Right cardiac atrium (tissue), 5 donors: Measurements from ENCODE around the gene SPTSSB. TPM values are rescaled to one million over a fixed set of nuclear protein-coding genes. Genes with fewer than 3 reads are reported as not detected.

Source experiments
- ATAC-seq, 2 donors: fragments of 200-7000 bp; cut with Tn5 transposase; one replicate each; pipeline versions ENCODE4 v1.8.0 to v1.9.1; 2020; ENCODE audit warnings: moderate library complexity in 2 of 2, mild to moderate bottlenecking in 1 of 2
- DNase-seq, 3 donors: peaks; one replicate each; pipeline ENCODE4 v3.0.0-alpha.2; 2020
- H3K27ac ChIP-seq: one replicate; pipeline ENCODE4 v1.5.1; 2013; ENCODE audit warnings: mild to moderate bottlenecking, low read length, control low read depth, moderate library complexity
- H3K27me3 ChIP-seq: one replicate; pipeline ENCODE4 v1.6.1; 2013; ENCODE audit not compliant: control insufficient read depth, insufficient read depth
- H3K4me1 ChIP-seq: one replicate; pipeline ENCODE4 v1.6.1; 2013; ENCODE audit warnings: low read length; ENCODE audit not compliant: control insufficient read depth, insufficient read depth
- H3K4me3 ChIP-seq: one replicate; pipeline ENCODE4 v1.5.1; 2013; ENCODE audit warnings: low read length, control low read depth
- H3K9me3 ChIP-seq: one replicate; pipeline ENCODE4 v1.6.1; 2013; ENCODE audit warnings: low read length; ENCODE audit not compliant: control insufficient read depth
- WGBS: extraction: QIAGEN DNeasy Blood & Tissue Kit; methylation state at CpG from one replicate; pipeline ENCODE4 v1.1.7; 2013; 5-methylcytosine and 5-hydroxymethylcytosine counted together
- intact Hi-C, 4 donors: fragments of 100-400 bp; cut with DNase I; formaldehyde crosslinking; loops; one replicate each; pipeline versions ENCODE4 v1.11.0 to v1.14.0; 2022 to 2023
- long read RNA-seq, 4 donors: library from polyadenylated mRNA; unstranded; transcript quantifications; one replicate each; pipeline ENCODE4 v2.0.0, GENCODE V29; 2020 to 2021
- polyA plus RNA-seq: library from polyadenylated mRNA; stranded (reverse); fragments of 200-250 nt; gene quantifications from one replicate; pipeline ENCODE4 v1.2.3, GENCODE V29; 2013
- total RNA-seq, 4 donors: library from RNA; stranded (reverse); fragmentation: NEBNext Ultra II Directional; extraction: Animal tissue kit (Norgen Biotek cat#: 25700); gene quantifications; one replicate each; pipeline ENCODE4 v1.2.1, GENCODE V29; 2021
- donor health status: healthy with polysubstance abuse.
- donor health status: DM: no; HTN: yes; CAD: no.
- donor health status: DM: no; HTN: no; CAD: no.
- donor health status: DM: no; HTN: yes; CAD: no; lungs with severe emphysema.
- donor health status: DM: yes; HTN: yes; CAD: no.

SPTSSB gene
- total RNA-seq, result under 1 TPM in 2 of 4 donors, not detected in 2; 0.09 to 0.12 TPM
- 0.45 TPM for polyA plus RNA-seq
- long read RNA-seq, donor 1, result 0 reads
- long read RNA-seq, donor 2, result 0 reads
- long read RNA-seq, donor 3, result 0 reads
- long read RNA-seq, donor 4, result 0 reads

- peak; percentile 29 to 68 (median 60) for DNase-seq
- peak; percentile 70 to 74 for ATAC-seq
- Histone ChIP-seq H3K27ac (no peak within 1 kb of the TSS), H3K9me3 (no peaks in the 10 kb centered on the region), H3K4me1 (no peaks in the 10 kb centered on the region), H3K4me3 (peak within 1 kb of the TSS; percentile 58), H3K27me3 (no peaks in the 10 kb centered on the region)
- WGBS, result under 1% methylated on average over 53 of the region's 53 CpGs
- intact Hi-C loops, result no loop called here
These were observed at the start of gene SPTSSB for GRCh38 chr3:161371441-161372320. TSS of gene SPTSSB (minus strand) at chr3:161371517. CDS start at chr3:161346323, 25,194 bp downstream.

- DNase-seq, result no peak
- 56% methylated on average over 8 of the region's 8 CpGs for WGBS
- ATAC-seq, result no peak
- intact Hi-C loops, result loop anchor here (5.0 to 10.0 kb wide), 4 partner anchors 143 to 736 kb away; no protein-coding TSS in a partner anchor
- no peak overlapping the region for H3K4me3 ChIP-seq
- H3K27me3 ChIP-seq, result no peaks in the 10 kb centered on the region
- H3K4me1 ChIP-seq, result peaks cover 2% of the 10 kb centered on the region
- H3K27ac ChIP-seq, result no peak overlapping the region
- no peaks in the 10 kb centered on the region for H3K9me3 ChIP-seq
These were observed 49.4 kb upstream of the SPTSSB start for GRCh38 chr3:161420746-161421145.

- H3K9me3 ChIP-seq, result no peaks in the 10 kb centered on the region
- intact Hi-C loops, result loop anchor here (5.0 to 10.0 kb wide), 4 partner anchors 142 to 735 kb away; no protein-coding TSS in a partner anchor
- no peak overlapping the region for H3K4me3 ChIP-seq
- ATAC-seq (no peak), DNase-seq (no peak)
- no peak overlapping the region for H3K27ac ChIP-seq
- WGBS, result 82% methylated on average over 3 of the region's 3 CpGs
- peaks cover 2% of the 10 kb centered on the region for H3K4me1 ChIP-seq
- no peaks in the 10 kb centered on the region for H3K27me3 ChIP-seq
These were observed 48.4 kb upstream of the SPTSSB start for GRCh38 chr3:161419555-161420333.

DNA sequence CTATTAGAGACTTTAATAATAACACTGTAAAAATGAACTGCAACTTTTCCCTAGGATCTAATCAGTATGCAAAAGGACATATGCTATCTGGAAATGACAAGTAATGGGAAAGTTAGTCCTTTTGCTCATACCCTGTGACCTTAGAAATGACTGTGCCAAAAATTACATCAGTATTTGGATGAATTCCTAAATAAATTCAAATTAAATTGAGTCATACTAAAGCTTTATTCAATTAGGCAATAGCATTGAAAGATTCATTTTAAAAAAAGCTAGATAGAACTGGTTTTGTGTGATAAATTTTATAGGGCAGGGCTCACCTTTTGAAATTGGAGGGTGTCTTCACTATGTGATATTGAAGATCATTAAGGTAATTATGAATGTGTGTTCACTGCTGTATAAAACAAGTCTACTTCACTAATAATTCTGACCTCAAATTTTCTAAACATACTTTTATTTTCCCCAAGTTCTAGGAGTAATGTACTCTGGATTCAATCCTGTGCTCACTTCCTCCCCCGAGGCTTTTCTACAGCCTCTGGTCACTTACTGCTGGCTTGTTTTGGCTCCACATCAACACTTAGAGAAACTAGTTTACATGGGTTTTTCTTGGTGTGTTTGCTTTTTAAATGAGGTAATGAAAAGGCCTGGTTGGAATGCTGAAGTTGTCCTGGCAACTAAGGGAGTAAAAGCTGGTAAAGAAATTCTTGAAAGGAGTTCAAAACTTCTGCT is 44.4 kb upstream of the SPTSSB start:
- ATAC-seq (peak; percentile 89), DNase-seq (peak; percentile 20 to 46 (median 38))
- Histone ChIP-seq H3K4me3 (no peak overlapping the region), H3K9me3 (no peaks in the 10 kb centered on the region), H3K4me1 (peaks cover 3% of the 10 kb centered on the region), H3K27ac (no peak overlapping the region), H3K27me3 (no peaks in the 10 kb centered on the region)
- intact Hi-C loops, result no loop called here
- 35% methylated on average over 1 of the region's 1 CpG for WGBS

- Histone ChIP-seq H3K4me1 (peaks cover 3% of the 10 kb centered on the region), H3K27me3 (no peaks in the 10 kb centered on the region), H3K27ac (no peak overlapping the region), H3K9me3 (no peaks in the 10 kb centered on the region), H3K4me3 (no peak overlapping the region)
- ATAC-seq (no peak), DNase-seq (no peak)
- intact Hi-C loops, result no loop called here
- 54% methylated on average over 1 of the region's 1 CpG for WGBS
These were observed 43.6 kb upstream of the SPTSSB start for GRCh38 chr3:161414907-161415306.

DNA sequence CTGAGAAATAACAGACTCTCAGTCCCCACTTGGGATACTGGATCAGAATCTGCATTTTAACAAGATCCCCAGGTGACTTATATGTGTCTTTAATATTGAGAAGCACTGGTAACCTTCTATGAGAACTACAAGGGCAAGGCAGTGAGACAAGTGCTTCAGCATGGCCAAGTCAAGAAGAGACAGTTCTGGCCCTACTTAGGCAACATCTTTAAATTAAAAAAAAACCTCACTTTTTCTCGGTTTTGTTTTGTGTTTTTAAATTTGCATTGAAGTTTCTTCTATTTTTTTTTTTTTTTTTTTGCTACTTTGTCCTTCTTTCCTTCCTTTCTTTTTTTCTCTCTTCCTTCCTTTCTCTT is 42.5 kb upstream of the SPTSSB start:
- Histone ChIP-seq H3K4me1 (peaks cover 3% of the 10 kb centered on the region), H3K27me3 (no peaks in the 10 kb centered on the region), H3K9me3 (no peaks in the 10 kb centered on the region), H3K27ac (no peak overlapping the region), H3K4me3 (no peak overlapping the region)
- intact Hi-C loops, result no loop called here
- ATAC-seq, result no peak
- WGBS, result 65% methylated on average over 1 of the region's 1 CpG
- DNase-seq, result no peak

GRCh38 chr3:161413127-161413854 is 42.0 kb upstream of the SPTSSB start:
- Histone ChIP-seq H3K27ac (peak overlapping the region; percentile 43), H3K27me3 (no peaks in the 10 kb centered on the region), H3K9me3 (no peaks in the 10 kb centered on the region), H3K4me1 (peaks cover 3% of the 10 kb centered on the region), H3K4me3 (no peak overlapping the region)
- 42% methylated on average over 2 of the region's 2 CpGs for WGBS
- DNase-seq (peak; percentile 81 to 88 (median 82)), ATAC-seq (peak; percentile 82 to 87)
- intact Hi-C loops, result no loop called here

DNA sequence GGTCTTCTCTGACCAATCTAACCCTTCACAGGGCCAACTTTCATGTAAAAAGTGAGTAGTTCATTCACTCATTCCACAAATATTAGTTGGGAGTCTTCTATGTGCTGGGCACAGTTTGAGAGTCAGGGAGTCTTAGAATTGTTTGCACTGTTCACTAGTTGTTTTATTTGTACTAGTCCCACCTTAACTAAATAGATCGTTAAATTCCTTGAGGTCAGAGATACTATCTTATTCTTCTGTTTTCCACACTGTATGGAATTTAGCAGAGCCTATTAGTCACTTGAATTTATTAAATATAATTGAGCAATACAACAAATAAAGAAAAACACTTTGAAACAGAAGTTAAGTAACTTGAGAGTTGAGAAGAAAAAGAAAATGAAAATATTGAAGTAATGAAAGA is 40.8 kb upstream of the SPTSSB start:
- no peak for ATAC-seq
- Histone ChIP-seq H3K9me3 (no peaks in the 10 kb centered on the region), H3K27ac (no peak overlapping the region), H3K4me3 (no peak overlapping the region), H3K4me1 (peaks cover 3% of the 10 kb centered on the region), H3K27me3 (no peaks in the 10 kb centered on the region)
- intact Hi-C loops, result no loop called here
- no peak for DNase-seq
- 89% methylated on average over 1 of the region's 1 CpG for WGBS

DNA sequence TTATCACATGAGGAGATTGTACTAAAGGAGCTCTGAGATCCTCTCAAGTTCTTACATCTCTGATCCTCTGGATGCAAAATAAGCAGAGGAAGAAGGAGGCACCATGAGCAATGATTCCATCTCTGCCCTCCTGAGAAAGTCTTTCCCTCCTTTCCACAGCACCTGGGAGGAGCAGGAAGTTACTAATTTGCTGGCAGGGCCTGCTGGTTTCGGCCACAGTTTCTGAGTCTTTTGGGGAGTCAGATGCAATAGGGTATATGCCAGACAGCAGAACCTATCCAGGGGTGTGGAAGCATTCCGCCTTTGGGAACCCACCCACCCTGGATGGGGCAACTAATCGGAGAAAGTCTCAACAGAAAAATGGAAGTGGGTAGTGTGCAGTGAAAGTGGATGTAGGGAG is 38.5 kb upstream of the SPTSSB start:
- WGBS, result 65% methylated on average over 3 of the region's 3 CpGs
- peak in 1 of 2 donors; percentile 31 for ATAC-seq
- intact Hi-C loops, result loop anchor here in 1 of 4 donors (5.0 kb wide), 1 partner anchor 138 kb away; no protein-coding TSS in a partner anchor

GRCh38 chr3:161409069-161409468 is 37.8 kb upstream of the SPTSSB start:
- H3K27ac ChIP-seq, result no peak overlapping the region
- H3K4me1 ChIP-seq, result peaks cover 2% of the 10 kb centered on the region
- no peaks in the 10 kb centered on the region for H3K27me3 ChIP-seq
- H3K4me3 ChIP-seq, result no peak overlapping the region
- 25% methylated on average over 3 of the region's 3 CpGs for WGBS
- no peak for ATAC-seq
- H3K9me3 ChIP-seq, result no peaks in the 10 kb centered on the region
- intact Hi-C loops, result loop anchor here in 1 of 4 donors (5.0 kb wide), 1 partner anchor 137 kb away; no protein-coding TSS in a partner anchor
- no peak for DNase-seq

More for the DNA sequence above, 38.5 kb upstream of the SPTSSB start:
- DNase-seq, result no peak
- Histone ChIP-seq H3K27me3 (no peaks in the 10 kb centered on the region), H3K4me1 (peaks cover 2% of the 10 kb centered on the region), H3K4me3 (no peak overlapping the region), H3K27ac (no peak overlapping the region), H3K9me3 (no peaks in the 10 kb centered on the region)
